NCI-H146 (cell line): ENCODE measurements around the gene MAP4K1.
A peak's percentile ranks its signal among the peaks of the same experiment; 100 is the strongest.

Experiments
- DNase-seq: peaks from one replicate; lab custom pipeline; 2025; lab: John Stamatoyannopoulos, UW

MAP4K1 gene

DNA sequence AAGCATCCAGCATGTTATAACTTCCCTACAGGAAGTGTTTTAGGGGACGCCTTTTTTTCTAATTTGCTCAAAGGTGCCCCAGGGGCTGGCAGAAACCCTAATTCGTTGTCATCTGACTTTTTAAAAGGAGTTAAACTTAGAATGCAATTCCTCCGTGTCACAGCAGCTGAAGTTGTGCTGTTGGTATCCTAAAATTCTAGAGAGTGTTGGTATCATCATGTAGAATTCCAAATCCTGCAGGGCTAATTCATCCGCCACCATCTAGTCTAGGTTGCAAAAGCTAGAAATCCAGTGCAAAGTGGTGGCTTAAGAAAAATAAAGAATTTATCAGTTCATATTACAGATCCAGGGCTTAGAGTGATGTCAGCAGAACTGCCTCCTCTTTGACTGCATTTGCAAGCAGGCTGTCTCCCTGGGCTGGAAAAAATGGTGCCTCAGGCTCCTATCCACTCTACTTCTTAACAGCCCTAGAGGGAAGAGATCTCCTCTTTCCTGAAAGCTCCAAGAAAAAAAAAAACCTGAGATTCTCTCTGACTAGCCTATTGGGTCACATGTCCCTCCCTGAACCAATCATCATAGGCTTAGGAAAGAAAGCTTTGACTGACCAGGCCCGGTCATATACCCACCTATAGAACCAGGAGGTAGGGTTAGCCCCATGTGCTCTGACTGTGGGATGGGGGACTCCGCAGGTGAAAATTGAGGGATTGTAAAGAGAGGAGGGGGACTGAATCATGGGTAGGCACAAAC lies 73.0 kb downstream of the MAP4K1 start:
- no peak for DNase-seq

DNA sequence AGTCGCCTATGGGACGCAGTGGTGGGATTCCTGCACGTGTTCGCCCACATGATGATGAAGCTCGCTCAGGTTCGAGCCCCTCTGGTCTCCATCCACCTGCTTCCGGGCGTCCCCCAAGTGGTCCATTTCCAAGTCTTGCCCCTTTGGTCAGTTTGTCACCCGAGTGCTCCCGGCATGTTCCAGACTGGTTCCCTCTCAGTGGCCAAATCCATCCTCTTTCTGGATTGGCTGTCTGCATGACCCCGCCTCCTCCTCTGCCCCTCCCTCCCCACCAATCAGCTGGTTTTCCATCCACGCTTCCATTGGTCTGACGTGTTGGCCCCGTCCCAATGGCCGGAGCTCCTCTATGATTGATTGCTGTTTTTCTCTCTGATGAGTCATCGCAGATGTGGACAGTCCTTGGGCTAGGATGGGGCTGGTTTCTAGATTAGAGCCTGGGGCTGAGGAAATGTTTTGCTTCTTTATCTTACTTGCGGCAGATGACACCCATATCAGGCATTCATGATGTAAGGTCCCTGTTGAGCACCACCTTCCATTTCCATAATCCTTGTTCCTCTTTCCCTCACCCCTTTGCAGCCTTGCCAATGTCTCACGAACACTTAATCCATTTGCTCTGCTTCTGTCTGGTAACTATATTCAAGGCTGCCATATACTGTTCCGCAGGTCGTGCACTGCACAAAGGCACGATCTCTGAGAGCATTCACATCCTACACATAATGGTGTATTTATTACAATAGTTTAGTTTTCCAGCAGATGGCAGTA lies 73.8 kb downstream of the MAP4K1 start:
- peak; percentile 54 for DNase-seq

DNA sequence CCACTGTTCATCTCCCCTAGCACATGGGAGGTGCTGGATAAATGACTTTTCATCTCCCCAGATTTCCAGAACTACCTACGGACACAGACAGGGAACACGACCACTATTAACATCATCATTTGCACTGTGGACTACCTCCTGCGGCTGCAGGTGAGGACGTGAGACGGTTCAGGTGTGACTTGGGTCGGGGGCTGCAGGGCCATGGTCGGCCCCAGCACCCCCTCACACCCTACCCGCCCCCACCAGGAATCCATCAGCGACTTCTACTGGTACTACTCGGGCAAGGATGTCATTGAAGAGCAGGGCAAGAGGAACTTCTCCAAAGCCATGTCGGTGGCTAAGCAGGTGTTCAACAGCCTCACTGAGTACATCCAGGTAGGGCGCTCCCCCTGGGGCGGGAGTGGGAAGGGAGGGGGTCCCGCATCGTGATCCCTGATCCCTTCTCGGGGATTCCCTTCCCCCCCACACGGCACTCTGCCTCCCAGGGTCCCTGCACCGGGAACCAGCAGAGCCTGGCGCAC lies 74.4 kb downstream of the MAP4K1 start:
- DNase-seq: no peak

DNA sequence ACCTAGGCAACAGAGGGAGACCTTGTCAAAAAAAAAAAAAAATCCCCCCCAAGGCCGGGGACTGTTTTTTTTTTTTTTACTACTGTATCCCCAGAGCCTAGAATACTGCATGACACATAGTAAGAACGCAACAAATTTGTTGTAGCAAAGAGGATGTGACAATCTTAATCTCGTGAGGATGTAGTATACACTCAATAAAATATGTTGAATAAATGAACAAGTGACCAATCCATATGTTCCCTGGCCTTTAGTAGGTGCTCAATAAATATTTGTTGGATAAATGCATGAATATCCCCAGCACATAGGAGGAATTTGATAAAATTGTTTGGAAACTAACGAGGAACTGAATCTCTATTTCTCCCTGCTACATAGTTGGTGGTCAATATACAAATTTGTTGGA lies 75.7 kb downstream of the MAP4K1 start:
- DNase-seq: no peak

DNA sequence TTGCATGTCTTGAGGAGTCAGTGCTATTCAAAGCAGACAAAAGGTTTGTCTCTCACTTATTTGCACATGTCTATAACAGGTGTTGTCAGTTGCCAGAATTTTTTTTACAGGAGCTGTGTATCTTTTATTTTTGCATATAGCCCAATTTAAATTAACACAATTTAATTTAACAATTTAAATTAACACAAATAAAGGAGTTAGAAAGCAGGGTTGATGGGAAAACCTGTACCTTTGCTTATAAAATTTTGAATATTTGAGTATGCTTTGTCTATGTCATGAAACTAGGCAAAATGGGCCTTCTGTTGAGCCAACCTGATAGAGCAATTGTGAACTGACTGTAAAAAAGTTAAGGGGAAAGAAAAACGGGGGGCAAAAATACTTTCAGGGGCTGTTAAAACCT lies 78.0 kb downstream of the MAP4K1 start:
- DNase-seq: no peak

DNA sequence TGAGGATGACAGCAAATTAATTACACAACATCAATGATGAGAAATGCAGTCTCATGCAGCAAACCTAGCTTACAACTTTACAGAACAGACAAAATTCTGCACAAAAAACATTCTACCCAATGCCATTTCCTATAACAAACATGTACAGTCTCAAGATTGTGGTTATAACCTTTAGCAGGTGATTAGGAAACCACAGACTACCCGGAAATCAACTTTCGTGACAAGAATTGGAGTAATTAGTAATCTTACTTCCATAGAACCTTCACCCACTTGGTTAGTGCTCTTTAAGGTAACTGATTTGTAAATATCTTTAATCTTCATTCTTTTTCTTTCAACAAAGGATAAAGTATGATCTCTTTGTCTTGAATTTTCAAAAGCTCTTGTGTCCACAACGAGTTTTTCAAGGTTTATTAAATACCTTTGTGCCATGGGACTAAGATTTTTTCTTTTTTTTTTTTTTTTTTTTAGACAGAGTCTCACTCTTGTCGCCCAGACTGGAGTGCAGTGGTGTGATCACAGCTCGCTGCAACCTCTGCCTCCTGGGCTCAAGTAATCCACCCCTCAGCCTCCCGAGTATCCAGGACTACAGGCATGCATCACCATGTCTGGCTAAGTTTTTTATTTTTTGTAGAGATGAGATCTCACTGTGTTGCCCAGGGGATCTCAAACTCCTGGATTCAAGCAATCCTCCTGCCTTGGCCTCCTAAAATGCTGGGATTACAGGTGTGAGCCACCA lies 78.8 kb downstream of the MAP4K1 start:
- no peak for DNase-seq

DNA sequence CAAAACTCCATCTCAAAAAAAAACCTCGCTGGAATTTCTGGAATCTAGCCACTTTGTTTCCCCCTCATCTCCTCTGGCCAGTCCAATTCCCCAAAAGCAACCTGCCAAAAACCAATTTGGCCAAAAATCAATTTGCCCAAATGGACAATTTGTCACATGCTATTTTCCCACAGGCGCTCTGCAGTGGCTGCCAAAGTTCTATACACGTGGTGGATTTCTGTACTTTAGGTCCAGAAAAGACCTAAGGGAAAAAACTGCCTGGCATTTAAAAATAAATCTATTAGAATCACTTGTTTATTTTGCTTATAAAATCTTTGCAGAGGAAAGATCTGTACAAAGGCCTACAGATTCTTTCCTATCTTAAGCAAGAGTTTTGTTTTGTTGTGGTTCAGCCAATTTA lies 79.4 kb downstream of the MAP4K1 start:
- no peak for DNase-seq
